Ascending aorta (tissue), 2 donors: ENCODE results near the gene SOX2. TPM values are rescaled to one million over a fixed set of nuclear protein-coding genes. Genes with fewer than 3 reads are reported as not detected.
"Not testable (repeated sequence)": the region's sequence is repeated elsewhere in the genome, so short reads cannot be mapped to it uniquely, and the experiment has no call there.

ENCODE experiments used
- DNase-seq, 2 donors: peaks; one replicate each; pipeline ENCODE4 v3.0.0-alpha.2; 2019; ENCODE audit warnings: low spot score in 2 of 2
- H3K27ac ChIP-seq, 2 donors: fragments of 200-600 bp; sonication (generic); one replicate each; pipeline ENCODE4 v1.5.1; 2016 to 2017; ENCODE audit warnings: mild to moderate bottlenecking in 1 of 2
- H3K27me3 ChIP-seq: fragments of 200-600 bp; sonication (generic); one replicate; pipeline ENCODE4 v1.5.1; 2017
- H3K36me3 ChIP-seq, 2 donors: fragments of 200-600 bp; sonication (generic); one replicate each; pipeline ENCODE4 v1.5.1; 2016
- H3K4me1 ChIP-seq, 2 donors: fragments of 200-600 bp; sonication (generic); one replicate each; pipeline ENCODE4 v1.5.1; 2016 to 2017; ENCODE audit warnings: mild to moderate bottlenecking in 1 of 2
- H3K4me3 ChIP-seq, 2 donors: fragments of 200-600 bp; sonication (generic); one replicate each; pipeline ENCODE4 v1.5.1; 2016 to 2017; ENCODE audit warnings: mild to moderate bottlenecking in 1 of 2
- H3K9me3 ChIP-seq, 2 donors: fragments of 200-600 bp; sonication (generic); one replicate each; pipeline ENCODE4 v1.5.1; 2016
- CTCF ChIP-seq, 3 experiments: fragments of 200-600 bp in 2 of 3; fragments of 450-650 bp in 1 of 3; sonication (generic) in 2 of 3; IDR thresholded peaks; one replicate each; pipeline ENCODE4 v1.5.1; 2016 to 2019; ENCODE audit warnings: antibody characterized with exemption in 3 of 3, mild to moderate bottlenecking in 1 of 3, moderate library complexity in 1 of 3
- intact Hi-C: fragments of 100-400 bp; cut with DNase I; formaldehyde crosslinking; loops from one replicate; pipeline ENCODE4 v1.15.1; 2023
- total RNA-seq: library from RNA; depleted of rRNA; stranded (reverse); fragments of >200 nt; gene quantifications from one replicate; pipeline ENCODE4 v1.1.0, GENCODE V29; 2016

SOX2 gene
- total RNA-seq, 1 donor from 2014 or later, result 2.0 TPM

GRCh38 chr3:181753391-181753790, 41.7 kb downstream of the SOX2 start:
- intact Hi-C loops, result no loop called here

GRCh38 chr3:181755959-181756358, 44.2 kb downstream of the SOX2 start:
- H3K27ac ChIP-seq, result no peak overlapping the region
- TF ChIP-seq CTCF (IDR thresholded peaks at IDR 0.05), result no peak
- H3K4me1 ChIP-seq, result no peaks in the 10 kb centered on the region
- peaks cover 5% of the 10 kb centered on the region for H3K27me3 ChIP-seq
- H3K4me3 ChIP-seq, result no peak overlapping the region
- no peaks in the 10 kb centered on the region for H3K36me3 ChIP-seq
- H3K9me3 ChIP-seq, result no peaks in the 10 kb centered on the region
- intact Hi-C loops, result no loop called here
- no peak for DNase-seq

More at GRCh38 chr3:181753391-181753790, 41.7 kb downstream of the SOX2 start:
- Histone ChIP-seq H3K27me3 (peaks cover 5% of the 10 kb centered on the region), H3K27ac (no peak overlapping the region), H3K9me3 (no peaks in the 10 kb centered on the region), H3K4me3 (no peak overlapping the region), H3K4me1 (no peaks in the 10 kb centered on the region), H3K36me3 (no peaks in the 10 kb centered on the region)
- DNase-seq, result no peak
- no peak for TF ChIP-seq CTCF (IDR thresholded peaks at IDR 0.05)

GRCh38 chr3:181756645-181757297, 45.0 kb downstream of the SOX2 start:
- Histone ChIP-seq H3K4me1 (no peaks in the 10 kb centered on the region), H3K27ac (no peak overlapping the region), H3K27me3 (peaks cover 5% of the 10 kb centered on the region), H3K4me3 (no peak overlapping the region), H3K36me3 (no peaks in the 10 kb centered on the region), H3K9me3 (no peaks in the 10 kb centered on the region)
- intact Hi-C loops, result no loop called here
- DNase-seq, result no peak
- TF ChIP-seq CTCF (IDR thresholded peaks at IDR 0.05), result no peak

GRCh38 chr3:181757694-181758306, 46.1 kb downstream of the SOX2 start:
- no peak for DNase-seq
- intact Hi-C loops, result no loop called here
- peaks cover under 1% of the 10 kb centered on the region for H3K27me3 ChIP-seq

GRCh38 chr3:181761906-181762305, 50.2 kb downstream of the SOX2 start:
- Histone ChIP-seq H3K36me3 (no peaks in the 10 kb centered on the region), H3K4me1 (no peaks in the 10 kb centered on the region), H3K9me3 (no peaks in the 10 kb centered on the region), H3K4me3 (no peak overlapping the region), H3K27me3 (no peaks in the 10 kb centered on the region), H3K27ac (no peak overlapping the region)
- no peak for TF ChIP-seq CTCF (IDR thresholded peaks at IDR 0.05)
- intact Hi-C loops, result no loop called here
- no peak for DNase-seq

More at GRCh38 chr3:181757694-181758306, 46.1 kb downstream of the SOX2 start:
- no peak overlapping the region for H3K27ac ChIP-seq
- no peak overlapping the region for H3K4me3 ChIP-seq
- no peak for TF ChIP-seq CTCF (IDR thresholded peaks at IDR 0.05)
- H3K36me3 ChIP-seq, result no peaks in the 10 kb centered on the region
- no peaks in the 10 kb centered on the region for H3K9me3 ChIP-seq
- no peaks in the 10 kb centered on the region for H3K4me1 ChIP-seq

- H3K27me3 ChIP-seq, H3K4me1 ChIP-seq, H3K9me3 ChIP-seq, intact Hi-C loops, H3K27ac ChIP-seq, H3K4me3 ChIP-seq, DNase-seq, H3K36me3 ChIP-seq: not testable (repeated sequence)
These were observed 52.3 kb downstream of the SOX2 start for GRCh38 chr3:181764033-181764432.
